ENCODE measurements around the gene RPS6KB1.

GRCh38 chr17:59853168-59853918 lies 39.6 kb upstream of the RPS6KB1 start:
- TF ChIP-seq POLR2A (IDR thresholded peaks at IDR 0.05): peak in 1 of 3 donors; percentile 21
- TF ChIP-seq, protein P1, sequence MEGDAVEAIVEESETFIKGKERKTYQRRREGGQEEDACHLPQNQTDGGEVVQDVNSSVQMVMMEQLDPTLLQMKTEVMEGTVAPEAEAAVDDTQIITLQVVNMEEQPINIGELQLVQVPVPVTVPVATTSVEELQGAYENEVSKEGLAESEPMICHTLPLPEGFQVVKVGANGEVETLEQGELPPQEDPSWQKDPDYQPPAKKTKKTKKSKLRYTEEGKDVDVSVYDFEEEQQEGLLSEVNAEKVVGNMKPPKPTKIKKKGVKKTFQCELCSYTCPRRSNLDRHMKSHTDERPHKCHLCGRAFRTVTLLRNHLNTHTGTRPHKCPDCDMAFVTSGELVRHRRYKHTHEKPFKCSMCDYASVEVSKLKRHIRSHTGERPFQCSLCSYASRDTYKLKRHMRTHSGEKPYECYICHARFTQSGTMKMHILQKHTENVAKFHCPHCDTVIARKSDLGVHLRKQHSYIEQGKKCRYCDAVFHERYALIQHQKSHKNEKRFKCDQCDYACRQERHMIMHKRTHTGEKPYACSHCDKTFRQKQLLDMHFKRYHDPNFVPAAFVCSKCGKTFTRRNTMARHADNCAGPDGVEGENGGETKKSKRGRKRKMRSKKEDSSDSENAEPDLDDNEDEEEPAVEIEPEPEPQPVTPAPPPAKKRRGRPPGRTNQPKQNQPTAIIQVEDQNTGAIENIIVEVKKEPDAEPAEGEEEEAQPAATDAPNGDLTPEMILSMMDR (IDR thresholded peaks at IDR 0.05): peak in 6 of 7 experiments; percentile 33 to 83 (median 69)

Data from body of pancreas (tissue), 4 donors.